ENCODE data around the gene ZNF560.

ZNF560 gene

GRCh38 chr19:9435279-9436268 is 62.8 kb downstream of the ZNF560 start, which contains the start of gene ZNF266:
Gene ZNF266 (minus strand): TSS chr19:9435573. CDS start chr19:9420089, 15,484 bp downstream.
- DNase-seq, result peak; percentile 61

- DNase-seq, result no peak
Measured at GRCh38 chr19:9431475-9431874, 66.9 kb downstream of the ZNF560 start.

GRCh38 chr19:9430444-9430843 is 68.0 kb downstream of the ZNF560 start:
- no peak for DNase-seq

- DNase-seq, result no peak
Measured at GRCh38 chr19:9427941-9428340, 70.5 kb downstream of the ZNF560 start.
